ENCODE results near the gene UVRAG.

UVRAG gene

GRCh38 chr11:76131671-76132631 is 316.9 kb downstream of the UVRAG start:
- in situ Hi-C loops (cut with MboI; ENCODE audit: low sequenced_read_pairs) = no loop called here

- in situ Hi-C loops (cut with MboI; ENCODE audit: low sequenced_read_pairs) = no loop called here
Observed at GRCh38 chr11:76134239-76134638, 319.2 kb downstream of the UVRAG start.

GRCh38 chr11:76135491-76135890 is 320.5 kb downstream of the UVRAG start:
- in situ Hi-C loops (cut with MboI; ENCODE audit: low sequenced_read_pairs) = no loop called here

GRCh38 chr11:76139314-76139713 is 324.3 kb downstream of the UVRAG start:
- in situ Hi-C loops (cut with MboI; ENCODE audit: low sequenced_read_pairs) = no loop called here

GRCh38 chr11:76140912-76141574 is 326.0 kb downstream of the UVRAG start:
- in situ Hi-C loops (cut with MboI; ENCODE audit: low sequenced_read_pairs) = no loop called here

GRCh38 chr11:76141901-76142588 is 327.0 kb downstream of the UVRAG start:
- in situ Hi-C loops (cut with MboI; ENCODE audit: low sequenced_read_pairs) = no loop called here

- in situ Hi-C loops (cut with MboI; ENCODE audit: low sequenced_read_pairs) = no loop called here
Observed at GRCh38 chr11:76143274-76143673, 328.3 kb downstream of the UVRAG start.

- in situ Hi-C loops (cut with MboI; ENCODE audit: low sequenced_read_pairs) = no loop called here
Observed at GRCh38 chr11:76147106-76147740, 332.2 kb downstream of the UVRAG start.

GRCh38 chr11:76148231-76148630 is 333.2 kb downstream of the UVRAG start:
- in situ Hi-C loops (cut with MboI; ENCODE audit: low sequenced_read_pairs) = no loop called here

GRCh38 chr11:76148941-76149613 is 334.1 kb downstream of the UVRAG start:
- in situ Hi-C loops (cut with MboI; ENCODE audit: low sequenced_read_pairs) = no loop called here

GRCh38 chr11:76149713-76150112 is 334.7 kb downstream of the UVRAG start:
- in situ Hi-C loops (cut with MboI; ENCODE audit: low sequenced_read_pairs) = no loop called here

- in situ Hi-C loops (cut with MboI; ENCODE audit: low sequenced_read_pairs) = no loop called here
Observed at GRCh38 chr11:76150141-76150540, 335.1 kb downstream of the UVRAG start.

GRCh38 chr11:76151556-76152085 is 336.6 kb downstream of the UVRAG start:
- in situ Hi-C loops (cut with MboI; ENCODE audit: low sequenced_read_pairs) = no loop called here

GRCh38 chr11:76152086-76152681 is 337.2 kb downstream of the UVRAG start:
- in situ Hi-C loops (cut with MboI; ENCODE audit: low sequenced_read_pairs) = no loop called here

GRCh38 chr11:76152741-76153570 is 337.9 kb downstream of the UVRAG start:
- in situ Hi-C loops (cut with MboI; ENCODE audit: low sequenced_read_pairs) = no loop called here

- in situ Hi-C loops (cut with MboI; ENCODE audit: low sequenced_read_pairs) = no loop called here
Observed at GRCh38 chr11:76153571-76153923, 338.5 kb downstream of the UVRAG start.

GRCh38 chr11:76155500-76156227 is 340.7 kb downstream of the UVRAG start:
- in situ Hi-C loops (cut with MboI; ENCODE audit: low sequenced_read_pairs) = no loop called here

GRCh38 chr11:76156971-76157427 is 342.0 kb downstream of the UVRAG start:
- in situ Hi-C loops (cut with MboI; ENCODE audit: low sequenced_read_pairs) = no loop called here

All from hTERT RPE-1 (cell line).